ENCODE results near the gene GPR42.

The GPR42 gene

GRCh38 chr19:35370722-35371121 is at the start of gene GPR42:
GPR42 (plus strand) TSS chr19:35371068; CDS start chr19:35371360, 292 bp downstream.
- DNase-seq (ENCODE audit: low read depth, low spot score): no peak

GRCh38 chr19:35321291-35321690 is 49.6 kb upstream of the GPR42 start:
- DNase-seq (ENCODE audit: low read depth, low spot score): no peak

- DNase-seq (ENCODE audit: low read depth, low spot score): no peak
These were observed 48.9 kb upstream of the GPR42 start for GRCh38 chr19:35322014-35322413.

- no peak for DNase-seq (ENCODE audit: low read depth, low spot score)
These were observed 43.2 kb upstream of the GPR42 start for GRCh38 chr19:35327642-35328041.

GRCh38 chr19:35328851-35329285 is 42.0 kb upstream of the GPR42 start, which contains the start of gene CD22:
CD22 (plus strand) TSS chr19:35329187; CDS start chr19:35332041, 2,854 bp downstream.
- DNase-seq (ENCODE audit: low read depth, low spot score): no peak

GRCh38 chr19:35329323-35329722 is 41.5 kb upstream of the GPR42 start:
- no peak for DNase-seq (ENCODE audit: low read depth, low spot score)

- no peak for DNase-seq (ENCODE audit: low read depth, low spot score)
These were observed 40.4 kb upstream of the GPR42 start for GRCh38 chr19:35330475-35330874.

- DNase-seq (ENCODE audit: low read depth, low spot score): no peak
These were observed 39.2 kb upstream of the GPR42 start for GRCh38 chr19:35331551-35332214.

- no peak for DNase-seq (ENCODE audit: low read depth, low spot score)
These were observed 38.1 kb upstream of the GPR42 start for GRCh38 chr19:35332817-35333216.

- DNase-seq (ENCODE audit: low read depth, low spot score): no peak
These were observed 36.6 kb upstream of the GPR42 start for GRCh38 chr19:35334144-35334753.

- no peak for DNase-seq (ENCODE audit: low read depth, low spot score)
These were observed 34.5 kb upstream of the GPR42 start for GRCh38 chr19:35336166-35336955.

- no peak for DNase-seq (ENCODE audit: low read depth, low spot score)
These were observed 33.5 kb upstream of the GPR42 start for GRCh38 chr19:35337097-35337983.

GRCh38 chr19:35337984-35338296 is 32.9 kb upstream of the GPR42 start:
- DNase-seq (ENCODE audit: low read depth, low spot score): no peak

GRCh38 chr19:35340431-35340830 is 30.4 kb upstream of the GPR42 start:
- DNase-seq (ENCODE audit: low read depth, low spot score): no peak

- no peak for DNase-seq (ENCODE audit: low read depth, low spot score)
These were observed 29.9 kb upstream of the GPR42 start for GRCh38 chr19:35341006-35341405.

GRCh38 chr19:35341565-35342225 is 29.2 kb upstream of the GPR42 start:
- DNase-seq (ENCODE audit: low read depth, low spot score): no peak

GRCh38 chr19:35342430-35342829 is 28.4 kb upstream of the GPR42 start:
- no peak for DNase-seq (ENCODE audit: low read depth, low spot score)

- DNase-seq (ENCODE audit: low read depth, low spot score): no peak
These were observed 26.3 kb upstream of the GPR42 start for GRCh38 chr19:35344511-35345031.

- DNase-seq (ENCODE audit: low read depth, low spot score): no peak
These were observed 25.2 kb upstream of the GPR42 start for GRCh38 chr19:35345671-35346111.

- no peak for DNase-seq (ENCODE audit: low read depth, low spot score)
These were observed 24.4 kb upstream of the GPR42 start for GRCh38 chr19:35346193-35347052.
